GM12878 (cell line): ENCODE results near the gene ZDHHC14. TPM values are rescaled to one million over a fixed set of nuclear protein-coding genes. Genes with fewer than 3 reads are reported as not detected.
A peak's percentile ranks its signal among the peaks of the same experiment; 100 is the strongest.

Experiments
- ATAC-seq: fragments of 200-7000 bp; cut with Tn5 transposase; 3 replicates; pipeline ENCODE4 v1.9.1; 2020; ENCODE audit warnings: mild to moderate bottlenecking, moderate library complexity
- BruUV-seq: library from RNA; stranded (reverse); fragments of 400-500 nt; replicated peaks from 2 replicates; lab custom pipeline; 2021; lab: Mats Ljungman, UMichigan
- CTCF ChIA-PET: fragments of 300-600 bp; sonication (Branson Sonifier 250); formaldehyde crosslinking; extraction: SDS; loops from one replicate; lab custom pipeline; 2021; ENCODE audit warnings: inconsistent platforms; lab: Yijun Ruan, JAX
- POLR2A ChIA-PET: fragments of 350-600 bp; formaldehyde crosslinking; extraction: SDS; loops from one replicate; lab custom pipeline; 2021; ENCODE audit warnings: inconsistent platforms; lab: Charles Lee
- RAD21 ChIA-PET: fragments of 300-600 bp; sonication (Branson Sonifier 250); formaldehyde crosslinking; loops from one replicate; lab custom pipeline; 2023; ENCODE audit warnings: antibody characterized with exemption; ENCODE audit not compliant: unreplicated experiment; lab: Charles Lee
- SMC1A ChIA-PET: fragments of 300-600 bp; sonication (Branson Sonifier 250); formaldehyde crosslinking; loops from one replicate; lab custom pipeline; 2023; ENCODE audit not compliant: unreplicated experiment, uncharacterized antibody; lab: Charles Lee
- DNase-seq: peaks from one replicate; pipeline ENCODE4 v3.0.0-alpha.2; 2011; ENCODE audit warnings: low read depth, low spot score
- FAIRE-seq: peaks from 3 replicates; lab custom pipeline; 2011; peaks lifted over from hg19 to GRCh38; lab: Jason Lieb, UNC
- H2AFZ ChIP-seq: 2 replicates; pipeline ENCODE4 v1.6.0; 2011; ENCODE audit warnings: low read depth, low read length, control low read depth; ENCODE audit not compliant: control insufficient read depth
- H3K27ac ChIP-seq: 2 replicates; pipeline ENCODE4 v1.5.1; 2011; ENCODE audit warnings: control low read depth; ENCODE audit not compliant: control insufficient read depth, insufficient read depth
- H3K27me3 ChIP-seq, 2 experiments: replicated peaks in 1 of 2; 2 replicates each; pipeline versions ENCODE4 v1.6.0 to v1.6.1; 2011; ENCODE audit warnings: low read length in 1 of 2; ENCODE audit not compliant: control insufficient read depth in 2 of 2, insufficient read depth in 2 of 2
- H3K36me3 ChIP-seq, 2 experiments: 2 replicates each; pipeline ENCODE4 v1.5.1; 2011; ENCODE audit warnings: low read length in 1 of 2; ENCODE audit not compliant: control insufficient read depth in 2 of 2, insufficient read depth in 2 of 2
- H3K4me1 ChIP-seq: 2 replicates; pipeline ENCODE4 v1.6.1; 2011; ENCODE audit warnings: mild to moderate bottlenecking, low read length, moderate library complexity, mixed read lengths; ENCODE audit not compliant: control insufficient read depth, insufficient read depth
- H3K4me2 ChIP-seq: 2 replicates; pipeline ENCODE4 v1.6.0; 2011; ENCODE audit warnings: control low read depth; ENCODE audit not compliant: control insufficient read depth, insufficient read depth
- H3K4me3 ChIP-seq: fragments of 200-600 bp; sonication (generic); 2 replicates; pipeline ENCODE4 v1.5.1; 2016
- H3K79me2 ChIP-seq: 2 replicates; pipeline ENCODE4 v1.6.0; 2011; ENCODE audit warnings: low read length; ENCODE audit not compliant: control insufficient read depth, insufficient read depth
- H3K9ac ChIP-seq: 2 replicates; pipeline ENCODE4 v1.8.0; 2011; ENCODE audit warnings: low read length, control low read depth, mixed read lengths; ENCODE audit not compliant: control insufficient read depth, insufficient read depth
- H3K9me3 ChIP-seq: replicated peaks from 3 replicates; pipeline ENCODE4 v1.5.1; 2011; ENCODE audit warnings: mild to moderate bottlenecking, low read length; ENCODE audit not compliant: control insufficient read depth, insufficient read depth
- H4K20me1 ChIP-seq: 2 replicates; pipeline ENCODE4 v1.6.0; 2011; ENCODE audit not compliant: control insufficient read depth, insufficient read depth
- ATF7 ChIP-seq: fragments of 450-650 bp; IDR thresholded peaks from 2 replicates; pipeline ENCODE4 v1.6.1; 2016; ENCODE audit warnings: low read depth, mild to moderate bottlenecking
- BHLHE40 ChIP-seq, 2 experiments: fragments of 450-650 bp in 1 of 2; IDR thresholded peaks; 2 replicates each; pipeline ENCODE4 v1.6.1; 2011 to 2017; ENCODE audit warnings: low read depth in 2 of 2, borderline replicate concordance in 1 of 2, improper control_type of control experiment in 1 of 2, low read length in 1 of 2, mild to moderate bottlenecking in 1 of 2
- DPF2 ChIP-seq: fragments of 450-650 bp; IDR thresholded peaks from 2 replicates; pipeline ENCODE4 v1.6.1; 2017; ENCODE audit warnings: mild to moderate bottlenecking
- HDAC6 ChIP-seq: fragments of 200-600 bp; sonication (generic); IDR thresholded peaks from one replicate; pipeline ENCODE4 v1.8.0; 2017; ENCODE audit warnings: antibody characterized with exemption; ENCODE audit not compliant: unreplicated experiment
- IKZF2 ChIP-seq, 2 experiments: fragments of 450-650 bp; IDR thresholded peaks; 2 replicates each; pipeline ENCODE4 v1.6.1; 2017; ENCODE audit warnings: mild to moderate bottlenecking in 2 of 2, moderate library complexity in 2 of 2
- MEF2B ChIP-seq: fragments of 450-650 bp; IDR thresholded peaks from 2 replicates; pipeline ENCODE4 v1.6.1; 2018; ENCODE audit warnings: mild to moderate bottlenecking, moderate library complexity; ENCODE audit not compliant: partially characterized antibody, poor library complexity, severe bottlenecking
- MTA2 ChIP-seq: fragments of 450-650 bp; IDR thresholded peaks from 2 replicates; pipeline ENCODE4 v1.6.1; 2016; ENCODE audit warnings: low read depth, mild to moderate bottlenecking, moderate library complexity
- MYC ChIP-seq: IDR thresholded peaks from 2 replicates; pipeline ENCODE4 v1.6.1; 2011; ENCODE audit warnings: mild to moderate bottlenecking, low read length, moderate library complexity, inconsistent platforms; ENCODE audit not compliant: insufficient read depth, insufficient replicate concordance, insufficient read length, severe bottlenecking
- NRF1 ChIP-seq: conservative IDR thresholded peaks from 2 replicates; pipeline ENCODE4 v1.6.1; 2011; ENCODE audit warnings: mild to moderate bottlenecking, low read depth, low read length, improper control_type of control experiment
- RUNX3 ChIP-seq: IDR thresholded peaks from 2 replicates; pipeline ENCODE4 v1.6.1; 2012; ENCODE audit warnings: low read length, inconsistent platforms
- SPI1 ChIP-seq: IDR thresholded peaks from 2 replicates; pipeline ENCODE4 v1.6.1; 2011; ENCODE audit warnings: low read depth, mild to moderate bottlenecking, low read length, moderate library complexity, borderline replicate concordance; ENCODE audit not compliant: insufficient read depth
- ZNF384 ChIP-seq: IDR thresholded peaks from 2 replicates; pipeline ENCODE4 v1.6.1; 2012; ENCODE audit warnings: low read depth, mild to moderate bottlenecking, low read length, improper control_type of control experiment, borderline replicate concordance
- WGBS: methylation state at CpG from one replicate; pipeline ENCODE4 v1.1.6; 2016; ENCODE audit warnings: low lambda C conversion rate; ENCODE audit not compliant: insufficient replicate concordance, insufficient coverage; ENCODE audit errors: missing lambda C conversion rate; 5-methylcytosine and 5-hydroxymethylcytosine counted together
- in situ Hi-C: fragments of 300-500 bp; cut with MboI; formaldehyde crosslinking; loops from 9 replicates; pipeline ENCODE4 v1.14.3; 2018; ENCODE audit warnings: mixed read lengths
- intact Hi-C: fragments of 100-400 bp; cut with micrococcal nuclease; formaldehyde crosslinking; loops from one replicate; pipeline ENCODE4 v1.14.2; 2022; ENCODE audit not compliant: unreplicated experiment
- polyA plus RNA-seq, 11 experiments: library from polyadenylated mRNA; depleted of rRNA in 4 of 11; unstranded in 6 of 11; stranded (reverse) in 5 of 11; fragments of >200 nt; fragmentation: Nextera tagmentation in 4 of 11; fragmentation: Illumina TruSeq in 1 of 11; extraction: Ambion mirVana in 4 of 11; extraction: Trizol in 1 of 11; gene quantifications; 1 replicate in 1 of 11; 2 replicates in 10 of 11; pipeline versions ENCODE4 v1.2.1 to v1.2.3, GENCODE V29; 2011 to 2016; ENCODE audit warnings: inconsistent platforms in 2 of 11, missing spikeins in 2 of 11, low read depth in 1 of 11
- total RNA-seq, 4 experiments: library from RNA; depleted of rRNA in 3 of 4; stranded (reverse); fragments of >200 nt in 3 of 4; fragmentation: Illumina TruSeq in 1 of 4; extraction: Trizol in 1 of 4; gene quantifications; 2 replicates each; pipeline versions ENCODE4 v1.2.1 to v1.2.3, GENCODE V29; 2013 to 2021
- TF ChIP-seq, protein P1 (sequence below): fragments of 450-650 bp; IDR thresholded peaks from 2 replicates; pipeline ENCODE4 v1.6.1; 2017; ENCODE audit warnings: low read depth, mild to moderate bottlenecking, moderate library complexity
- TF ChIP-seq, protein P2 (sequence below): IDR thresholded peaks from 2 replicates; pipeline ENCODE4 v1.6.1; 2012; ENCODE audit warnings: low read depth, low read length, improper control_type of control experiment
- TF ChIP-seq, protein P3 (sequence below): fragments of 150-350 bp; IDR thresholded peaks from 2 replicates; pipeline ENCODE4 v1.6.1; 2016; ENCODE audit warnings: low read depth, low read length
- TF ChIP-seq, protein P4 (sequence below): fragments of 450-650 bp; IDR thresholded peaks from 2 replicates; pipeline ENCODE4 v1.6.1; 2017; ENCODE audit warnings: mild to moderate bottlenecking

Gene ZDHHC14
- total and polyA plus RNA-seq, 10 of the 15 experiments (the other 5 are each of a cell fraction or from before 2014, with no cell fraction given), result 0.15 to 16.0 (median 0.76) TPM; not detected in 1

DNA sequence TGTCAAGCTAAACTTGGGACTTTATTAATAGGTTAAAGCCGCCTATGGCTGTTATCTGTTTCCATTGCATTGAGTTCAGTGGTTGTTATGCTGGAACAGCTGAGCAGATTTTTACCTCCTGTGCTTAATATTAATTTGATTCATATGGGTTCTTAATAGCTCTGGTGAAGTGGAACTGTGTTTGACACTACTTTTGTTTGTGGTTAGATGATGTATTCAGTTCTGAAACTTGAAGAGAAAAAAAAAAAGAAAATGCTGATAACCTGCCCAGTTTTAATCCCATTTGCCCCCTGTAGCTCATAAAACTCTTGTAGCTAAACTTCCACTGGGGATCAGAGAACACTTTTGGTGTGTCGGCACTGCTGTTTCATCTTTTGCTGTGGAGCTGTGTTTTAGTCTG, 117.8 kb downstream of the ZDHHC14 start:
- no peak for TF ChIP-seq SPI1
- TF ChIP-seq HDAC6, result no peak
- TF ChIP-seq DPF2, result 0 out of 2 replicates have a peak, but pooled peaks have one; percentile 20
- no peak for TF ChIP-seq MYC
- TF ChIP-seq, protein P1, sequence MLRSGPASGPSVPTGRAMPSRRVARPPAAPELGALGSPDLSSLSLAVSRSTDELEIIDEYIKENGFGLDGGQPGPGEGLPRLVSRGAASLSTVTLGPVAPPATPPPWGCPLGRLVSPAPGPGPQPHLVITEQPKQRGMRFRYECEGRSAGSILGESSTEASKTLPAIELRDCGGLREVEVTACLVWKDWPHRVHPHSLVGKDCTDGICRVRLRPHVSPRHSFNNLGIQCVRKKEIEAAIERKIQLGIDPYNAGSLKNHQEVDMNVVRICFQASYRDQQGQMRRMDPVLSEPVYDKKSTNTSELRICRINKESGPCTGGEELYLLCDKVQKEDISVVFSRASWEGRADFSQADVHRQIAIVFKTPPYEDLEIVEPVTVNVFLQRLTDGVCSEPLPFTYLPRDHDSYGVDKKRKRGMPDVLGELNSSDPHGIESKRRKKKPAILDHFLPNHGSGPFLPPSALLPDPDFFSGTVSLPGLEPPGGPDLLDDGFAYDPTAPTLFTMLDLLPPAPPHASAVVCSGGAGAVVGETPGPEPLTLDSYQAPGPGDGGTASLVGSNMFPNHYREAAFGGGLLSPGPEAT, result 0 out of 2 replicates have a peak, but pooled peaks have one; percentile 23
- TF ChIP-seq MTA2, result peak; percentile 39; the same call in 1 of the 2 replicates
- TF ChIP-seq, protein P2, sequence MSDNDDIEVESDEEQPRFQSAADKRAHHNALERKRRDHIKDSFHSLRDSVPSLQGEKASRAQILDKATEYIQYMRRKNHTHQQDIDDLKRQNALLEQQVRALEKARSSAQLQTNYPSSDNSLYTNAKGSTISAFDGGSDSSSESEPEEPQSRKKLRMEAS, result no peak
- no peak for TF ChIP-seq MEF2B
- no peak for TF ChIP-seq BHLHE40 (IDR thresholded peaks at IDR 0.05; ENCODE audit: borderline replicate concordance in 1 of 2, low read depth in 2 of 2, low read length in 1 of 2)
- peak; percentile 81 for TF ChIP-seq ATF7
- TF ChIP-seq RUNX3, result peak; percentile 27; the same call in 1 of the 2 replicates
- TF ChIP-seq, protein P3, sequence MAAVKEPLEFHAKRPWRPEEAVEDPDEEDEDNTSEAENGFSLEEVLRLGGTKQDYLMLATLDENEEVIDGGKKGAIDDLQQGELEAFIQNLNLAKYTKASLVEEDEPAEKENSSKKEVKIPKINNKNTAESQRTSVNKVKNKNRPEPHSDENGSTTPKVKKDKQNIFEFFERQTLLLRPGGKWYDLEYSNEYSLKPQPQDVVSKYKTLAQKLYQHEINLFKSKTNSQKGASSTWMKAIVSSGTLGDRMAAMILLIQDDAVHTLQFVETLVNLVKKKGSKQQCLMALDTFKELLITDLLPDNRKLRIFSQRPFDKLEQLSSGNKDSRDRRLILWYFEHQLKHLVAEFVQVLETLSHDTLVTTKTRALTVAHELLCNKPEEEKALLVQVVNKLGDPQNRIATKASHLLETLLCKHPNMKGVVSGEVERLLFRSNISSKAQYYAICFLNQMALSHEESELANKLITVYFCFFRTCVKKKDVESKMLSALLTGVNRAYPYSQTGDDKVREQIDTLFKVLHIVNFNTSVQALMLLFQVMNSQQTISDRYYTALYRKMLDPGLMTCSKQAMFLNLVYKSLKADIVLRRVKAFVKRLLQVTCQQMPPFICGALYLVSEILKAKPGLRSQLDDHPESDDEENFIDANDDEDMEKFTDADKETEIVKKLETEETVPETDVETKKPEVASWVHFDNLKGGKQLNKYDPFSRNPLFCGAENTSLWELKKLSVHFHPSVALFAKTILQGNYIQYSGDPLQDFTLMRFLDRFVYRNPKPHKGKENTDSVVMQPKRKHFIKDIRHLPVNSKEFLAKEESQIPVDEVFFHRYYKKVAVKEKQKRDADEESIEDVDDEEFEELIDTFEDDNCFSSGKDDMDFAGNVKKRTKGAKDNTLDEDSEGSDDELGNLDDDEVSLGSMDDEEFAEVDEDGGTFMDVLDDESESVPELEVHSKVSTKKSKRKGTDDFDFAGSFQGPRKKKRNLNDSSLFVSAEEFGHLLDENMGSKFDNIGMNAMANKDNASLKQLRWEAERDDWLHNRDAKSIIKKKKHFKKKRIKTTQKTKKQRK, result no peak
- TF ChIP-seq ZNF384, result peak; percentile 84
- TF ChIP-seq, protein P4, sequence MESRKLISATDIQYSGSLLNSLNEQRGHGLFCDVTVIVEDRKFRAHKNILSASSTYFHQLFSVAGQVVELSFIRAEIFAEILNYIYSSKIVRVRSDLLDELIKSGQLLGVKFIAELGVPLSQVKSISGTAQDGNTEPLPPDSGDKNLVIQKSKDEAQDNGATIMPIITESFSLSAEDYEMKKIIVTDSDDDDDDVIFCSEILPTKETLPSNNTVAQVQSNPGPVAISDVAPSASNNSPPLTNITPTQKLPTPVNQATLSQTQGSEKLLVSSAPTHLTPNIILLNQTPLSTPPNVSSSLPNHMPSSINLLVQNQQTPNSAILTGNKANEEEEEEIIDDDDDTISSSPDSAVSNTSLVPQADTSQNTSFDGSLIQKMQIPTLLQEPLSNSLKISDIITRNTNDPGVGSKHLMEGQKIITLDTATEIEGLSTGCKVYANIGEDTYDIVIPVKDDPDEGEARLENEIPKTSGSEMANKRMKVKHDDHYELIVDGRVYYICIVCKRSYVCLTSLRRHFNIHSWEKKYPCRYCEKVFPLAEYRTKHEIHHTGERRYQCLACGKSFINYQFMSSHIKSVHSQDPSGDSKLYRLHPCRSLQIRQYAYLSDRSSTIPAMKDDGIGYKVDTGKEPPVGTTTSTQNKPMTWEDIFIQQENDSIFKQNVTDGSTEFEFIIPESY, result no peak
- 0 out of 4 replicates have a peak, but pooled peaks of 1 of the 2 experiments have one; percentile 23 for TF ChIP-seq IKZF2 (IDR thresholded peaks at IDR 0.05)
- no peak for TF ChIP-seq NRF1
- Histone ChIP-seq H2AFZ (no peak overlapping the region), H3K9ac (no peak overlapping the region), H3K27me3 (no peaks in the 10 kb centered on the region; a peak in 1 of 4 replicates), H3K9me3 (peaks cover 2% of the 10 kb centered on the region; the same call in 1 of the 3 replicates), H3K79me2 (no peaks in the 10 kb centered on the region), H3K4me1 (no peaks in the 10 kb centered on the region), H3K36me3 (peaks cover 0 to 2% of the 10 kb centered on the region in 2 experiments; a peak in 1 of 4 replicates), H3K27ac (no peak overlapping the region), H3K4me3 (no peak overlapping the region), H4K20me1 (no peaks in the 10 kb centered on the region), H3K4me2 (no peak overlapping the region)
- no TSS peak for BruUV-seq
- WGBS, result 45% methylated on average over 2 of the region's 2 CpGs
- FAIRE-seq, result no peak
- peak; percentile 90 for ATAC-seq
- in situ Hi-C loops, result no loop called here
- ChIA-PET RAD21 (interaction anchor here (0.8 to 1.6 kb wide), 7 partner anchors 31 to 184 kb away, joined by 3 to 9 read pairs (median 3); no protein-coding TSS in a partner anchor), POLR2A (interaction anchor here (0.5 to 0.8 kb wide), 5 partner anchors 39 to 334 kb away, joined by 3 to 4 read pairs (median 3); no protein-coding TSS in a partner anchor), SMC1A (interaction anchor here (0.8 to 2.0 kb wide), 11 partner anchors 8 to 168 kb away, joined by 3 to 6 read pairs (median 4); no protein-coding TSS in a partner anchor), CTCF (interaction anchor here (0.6 to 1.1 kb wide), 7 partner anchors 17 to 97 kb away, joined by 3 to 4 read pairs (median 3); no protein-coding TSS in a partner anchor)
- intact Hi-C loops, result no loop called here
- no peak for DNase-seq
